B cell (primary cell): ENCODE results near the gene GADD45B.
"Not testable (repeated sequence)": the region's sequence is repeated elsewhere in the genome, so short reads cannot be mapped to it uniquely, and the experiment has no call there.

Source experiments
- CTCF ChIP-seq: fragments of 200-600 bp; IDR thresholded peaks from one replicate; pipeline ENCODE4 v1.8.0; 2022; ENCODE audit warnings: antibody characterized with exemption, mild to moderate bottlenecking
- EZH2 ChIP-seq: IDR thresholded peaks from 2 replicates; pipeline ENCODE4 v1.6.1; 2012; ENCODE audit warnings: borderline replicate concordance, low read depth, mild to moderate bottlenecking, moderate library complexity, low read length; ENCODE audit not compliant: insufficient read depth, poor library complexity, severe bottlenecking

GRCh38 chr19:2469915-2470200 is 6.1 kb upstream of the GADD45B start:
- TF ChIP-seq EZH2, CTCF: not testable (repeated sequence)
